Measurements from ENCODE around the gene RPUSD1. TPM values are rescaled to one million over a fixed set of nuclear protein-coding genes. Genes with fewer than 3 reads are reported as not detected.

The RPUSD1 gene
- polyA plus RNA-seq, 2 of the 4 experiments (the other 2 are of a cell fraction) = 10.6 to 29.3 TPM

- no peak for DNase-seq (ENCODE audit: low read depth in 1 of 2, low spot score in 1 of 2)
- POLR2A ChIA-PET = no interaction called here
- Histone ChIP-seq H3K4me1 (peaks cover 7% of the 10 kb centered on the region), H3K4me3 (no peak overlapping the region), H3K27ac (no peak overlapping the region), H3K4me2 (no peak overlapping the region), H3K9me3 (no peaks in the 10 kb centered on the region)
- WGBS (ENCODE audit: missing lambda C conversion rate) = no CpG with 5 or more reads among the region's 13 CpGs
- TF ChIP-seq HEYL (CRISPR knock-in tag; IDR thresholded peaks at IDR 0.05) (no peak), REST (IDR thresholded peaks at IDR 0.05) (no peak), RAD21 (conservative IDR thresholded peaks at IDR 0.05 in 1 of 2, IDR thresholded peaks at IDR 0.05 in 1 of 2) (no peak), MAX (IDR thresholded peaks at IDR 0.05) (no peak), HDAC2 (IDR thresholded peaks at IDR 0.05) (no peak), MYC (IDR thresholded peaks at IDR 0.05; ENCODE audit: borderline replicate concordance, low read length) (no peak), TFCP2L1 (CRISPR knock-in tag; IDR thresholded peaks at IDR 0.05) (no peak), GATA3 (IDR thresholded peaks at IDR 0.05; ENCODE audit: borderline replicate concordance) (no peak), POLR2AphosphoS2 (conservative IDR thresholded peaks at IDR 0.05; ENCODE audit: low read length) (no peak), CEBPB (IDR thresholded peaks at IDR 0.05) (no peak), TP53 (CRISPR knock-in tag; IDR thresholded peaks at IDR 0.05) (no peak), HOXB5 (CRISPR knock-in tag; IDR thresholded peaks at IDR 0.05) (no peak), EHF (CRISPR knock-in tag; IDR thresholded peaks at IDR 0.05) (no peak), SREBF2 (IDR thresholded peaks at IDR 0.05) (no peak), ATOH8 (CRISPR knock-in tag; IDR thresholded peaks at IDR 0.05; ENCODE audit: low read depth) (no peak), NR3C1 (IDR thresholded peaks at IDR 0.05) (no peak), PBX3 (IDR thresholded peaks at IDR 0.05) (no peak), HMGXB4 (CRISPR knock-in tag; IDR thresholded peaks at IDR 0.05; ENCODE audit: borderline replicate concordance) (no peak)
- CTCF ChIA-PET = interaction anchor here (0.9 to 15.8 kb wide), 5 partner anchors 10 to 29 kb away, joined by 3 to 105 read pairs (median 4); partner anchors contain the start of genes CHTF18, CIAO3, MSLN and RPUSD1
- ATAC-seq = no peak
- no peak for FAIRE-seq
Measured at GRCh38 chr16:770411-770810, 17.8 kb downstream of the RPUSD1 start.

DNA sequence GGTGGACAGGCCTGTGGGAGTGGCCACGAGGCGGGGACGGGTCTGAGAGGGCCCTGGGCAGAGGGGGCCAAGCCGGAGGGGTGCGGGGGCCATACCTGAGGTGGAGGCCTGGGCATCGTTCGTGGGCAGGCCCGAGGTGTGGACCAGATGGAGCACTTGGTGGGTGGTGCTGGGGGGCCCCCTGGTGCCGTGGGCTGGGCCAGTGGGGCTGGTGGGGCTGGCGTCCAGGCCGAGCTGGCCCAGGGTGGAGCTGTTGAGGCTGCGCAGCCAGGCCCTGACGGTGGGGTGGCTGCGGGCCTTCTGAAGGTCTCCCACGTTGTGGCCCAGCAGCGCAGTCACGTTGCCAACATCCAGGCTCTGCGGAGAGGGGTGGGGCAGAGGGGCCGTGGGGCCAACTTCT lies 18.2 kb downstream of the RPUSD1 start:
- ChIA-PET CTCF (interaction anchor here (0.9 to 15.8 kb wide), 5 partner anchors 9 to 29 kb away, joined by 3 to 105 read pairs (median 4); partner anchors contain the start of genes CHTF18, CIAO3, MSLN and RPUSD1), POLR2A (no interaction called here)
- ATAC-seq (no peak), DNase-seq (ENCODE audit: low read depth in 1 of 2, low spot score in 1 of 2) (no peak), FAIRE-seq (no peak)
- no peaks in the 10 kb centered on the region for H3K9me3 ChIP-seq
- H3K4me2 ChIP-seq = no peak overlapping the region
- WGBS (ENCODE audit: missing lambda C conversion rate) = 90% methylated on average over 13 of the region's 19 CpGs
- H3K27ac ChIP-seq = no peak overlapping the region
- H3K4me3 ChIP-seq = no peak overlapping the region
- H3K4me1 ChIP-seq = peaks cover 7% of the 10 kb centered on the region
- TF ChIP-seq BHLHE40 (IDR thresholded peaks at IDR 0.05; ENCODE audit: low read depth, low read length) (no peak), MAX (IDR thresholded peaks at IDR 0.05) (no peak), ESRRA (IDR thresholded peaks at IDR 0.05; ENCODE audit: borderline replicate concordance, low read length) (no peak), EP300 (IDR thresholded peaks at IDR 0.05) (no peak)
